A549 treated with Hydrocortisone at 1 μM for 4 hours (cell line): Measurements from ENCODE around the gene KCNC3. TPM values are rescaled to one million over a fixed set of nuclear protein-coding genes. Genes with fewer than 3 reads are reported as not detected.

Experiments
- total RNA-seq: library from RNA; stranded (reverse); fragments of 200-300 nt; extraction: Qiagen RNA extraction; gene quantifications from 5 replicates; pipeline ENCODE4 v1.2.3, GENCODE V29; 2022

KCNC3 gene
- total RNA-seq, result 1.2 to 1.4 TPM (median 1.4 TPM) in 5 replicates

GRCh38 chr19:50329146-50329925 lies at the start of gene KCNC3:
Gene KCNC3 (minus strand): TSS chr19:50329377. CDS start chr19:50329082, 295 bp downstream.

GRCh38 chr19:50376166-50377050 lies 47.2 kb upstream of the KCNC3 start, which contains the start of gene NR1H2:
Gene NR1H2 (plus strand): TSS chr19:50376457. CDS start chr19:50377606, 1,149 bp downstream.

GRCh38 chr19:50365434-50366306 lies 36.5 kb upstream of the KCNC3 start, which contains the start of gene NAPSA:
Gene NAPSA (minus strand): TSS chr19:50365639. CDS start chr19:50365621, 18 bp downstream.

Other genes with a start within 250 kb of the KCNC3 start
- not detected in 5 replicates for gene IZUMO2, start 166.1 kb downstream of the KCNC3 start, total RNA-seq
- 5.4 to 6.5 TPM (median 6.2 TPM) in 5 replicates for gene MYH14, start 125.8 kb downstream of the KCNC3 start, total RNA-seq
- gene NAPSA, start 36.3 kb upstream of the KCNC3 start, total RNA-seq, result 0.65 to 1.3 TPM (median 0.76 TPM) in 5 replicates
- gene NR1H2, start 47.1 kb upstream of the KCNC3 start, total RNA-seq, result 62.6 to 80.7 TPM (median 75.0 TPM) in 5 replicates
- gene POLD1, start 55.0 kb upstream of the KCNC3 start, total RNA-seq, result 52.2 to 73.0 TPM (median 71.5 TPM) in 5 replicates
- 0.17 to 0.40 TPM (median 0.21 TPM) in 5 replicates for gene SPIB, start 89.6 kb upstream of the KCNC3 start, total RNA-seq
- 0.02 TPM in 1 of 5 replicates, not detected in the others for gene MYBPC2, start 103.5 kb upstream of the KCNC3 start, total RNA-seq
- 112 to 152 TPM (median 149 TPM) in 5 replicates for gene EMC10, start 147.1 kb upstream of the KCNC3 start, total RNA-seq
- 1.4 to 2.5 TPM (median 2.2 TPM) in 5 replicates for gene GARIN5A, start 147.5 kb upstream of the KCNC3 start, total RNA-seq
- gene JOSD2, start 181.8 kb upstream of the KCNC3 start, total RNA-seq, result 46.9 to 86.8 TPM (median 81.8 TPM) in 5 replicates
- not detected in 5 replicates for gene ASPDH, start 184.5 kb upstream of the KCNC3 start, total RNA-seq
- 0.21 to 0.58 TPM (median 0.47 TPM) in 5 replicates for gene LRRC4B, start 239.1 kb upstream of the KCNC3 start, total RNA-seq